ENCODE results near the gene SDHAF1. TPM values are rescaled to one million over a fixed set of nuclear protein-coding genes. Genes with fewer than 3 reads are reported as not detected.
A peak's percentile ranks its signal among the peaks of the same experiment; 100 is the strongest.

SDHAF1 gene
- total RNA-seq, 4 donors from 2014 or later, result 8.6 to 59.9 (median 42.5) TPM

DNA sequence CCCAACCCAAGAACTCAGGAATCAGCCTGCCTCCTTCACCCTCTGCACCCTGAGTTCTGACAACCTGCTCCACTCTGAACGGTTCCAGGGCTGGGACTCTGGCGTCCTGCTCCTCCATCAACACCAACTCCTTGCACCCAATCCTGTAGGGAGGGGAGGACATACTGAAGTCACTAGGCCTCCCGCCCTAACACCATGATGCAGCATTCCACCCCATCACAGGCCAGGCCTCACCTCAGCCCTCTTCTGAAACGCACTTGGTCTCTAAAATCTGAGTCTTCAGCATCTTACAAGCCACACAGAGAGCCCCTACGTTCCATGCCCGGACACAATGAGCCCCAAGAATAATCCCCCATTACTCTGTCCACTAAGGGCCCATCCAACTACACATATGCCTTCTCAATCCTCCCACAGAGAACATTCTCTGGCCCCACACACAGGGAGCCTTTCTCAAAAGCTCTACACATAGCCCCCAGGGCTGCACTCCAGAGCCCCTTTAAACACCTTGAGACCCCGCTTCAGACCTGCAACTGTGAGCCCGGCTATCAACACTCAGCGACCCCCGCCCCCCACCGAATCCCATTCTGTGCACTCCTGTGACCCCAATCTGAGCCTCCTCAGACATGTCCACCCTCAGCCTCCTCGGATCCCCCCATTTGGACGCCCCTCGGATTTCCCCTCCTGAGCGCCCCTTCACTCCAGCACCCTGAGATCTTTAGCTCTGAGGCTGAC is 18.5 kb downstream of the SDHAF1 start:
- TF ChIP-seq, protein P1, sequence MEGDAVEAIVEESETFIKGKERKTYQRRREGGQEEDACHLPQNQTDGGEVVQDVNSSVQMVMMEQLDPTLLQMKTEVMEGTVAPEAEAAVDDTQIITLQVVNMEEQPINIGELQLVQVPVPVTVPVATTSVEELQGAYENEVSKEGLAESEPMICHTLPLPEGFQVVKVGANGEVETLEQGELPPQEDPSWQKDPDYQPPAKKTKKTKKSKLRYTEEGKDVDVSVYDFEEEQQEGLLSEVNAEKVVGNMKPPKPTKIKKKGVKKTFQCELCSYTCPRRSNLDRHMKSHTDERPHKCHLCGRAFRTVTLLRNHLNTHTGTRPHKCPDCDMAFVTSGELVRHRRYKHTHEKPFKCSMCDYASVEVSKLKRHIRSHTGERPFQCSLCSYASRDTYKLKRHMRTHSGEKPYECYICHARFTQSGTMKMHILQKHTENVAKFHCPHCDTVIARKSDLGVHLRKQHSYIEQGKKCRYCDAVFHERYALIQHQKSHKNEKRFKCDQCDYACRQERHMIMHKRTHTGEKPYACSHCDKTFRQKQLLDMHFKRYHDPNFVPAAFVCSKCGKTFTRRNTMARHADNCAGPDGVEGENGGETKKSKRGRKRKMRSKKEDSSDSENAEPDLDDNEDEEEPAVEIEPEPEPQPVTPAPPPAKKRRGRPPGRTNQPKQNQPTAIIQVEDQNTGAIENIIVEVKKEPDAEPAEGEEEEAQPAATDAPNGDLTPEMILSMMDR (IDR thresholded peaks at IDR 0.05; ENCODE audit: low read depth), result no peak

DNA sequence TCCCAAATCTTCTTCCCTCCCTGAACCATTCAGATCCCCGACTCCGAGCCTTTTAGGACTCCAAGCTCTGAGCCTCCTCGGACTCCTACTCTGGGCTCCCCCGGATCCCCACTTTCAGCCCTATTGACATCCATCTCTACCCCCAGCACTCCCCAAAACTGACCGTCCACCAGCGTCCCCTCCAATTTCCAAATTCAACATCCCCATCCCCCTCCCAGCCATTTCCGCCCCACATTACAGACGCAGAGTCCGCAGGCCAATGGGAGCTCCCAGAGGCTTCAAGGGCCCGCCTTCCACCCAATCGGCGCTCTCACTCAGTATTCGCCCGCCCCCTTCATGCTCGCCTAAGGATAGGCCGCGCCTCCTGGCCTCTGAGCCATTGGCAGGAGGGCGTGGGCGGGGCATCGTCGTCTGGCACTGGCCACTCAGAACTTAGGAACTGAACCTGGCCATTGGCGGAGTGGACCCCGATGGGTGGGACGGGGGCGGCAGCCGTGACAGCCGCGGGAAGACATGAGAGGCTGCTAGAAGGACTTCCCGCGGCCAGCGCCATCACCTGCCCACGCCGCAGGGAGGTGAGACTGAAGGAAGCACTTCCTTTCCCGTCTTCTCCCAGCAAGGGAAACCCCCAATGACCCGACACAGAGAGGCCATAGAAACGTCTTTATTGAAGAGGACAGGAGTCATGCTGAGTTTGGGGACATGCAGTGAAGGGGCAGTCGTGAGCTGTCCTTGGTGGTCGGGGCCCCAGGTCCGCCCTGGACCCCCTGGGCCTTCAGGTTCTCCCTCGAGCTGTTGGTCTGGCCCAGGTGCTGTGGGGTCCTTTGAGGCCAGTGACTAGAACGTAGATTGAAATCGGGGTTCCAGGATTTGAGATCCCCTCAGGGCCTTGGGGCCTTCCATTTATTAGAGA is 19.3 kb downstream of the SDHAF1 start, which contains the start of gene ALKBH6:
Gene ALKBH6 (minus strand): TSS at position 202 of the 913 bp plus-strand sequence. CDS start 816 bp downstream, outside the sequence.
- TF ChIP-seq, protein P1 (IDR thresholded peaks at IDR 0.05; ENCODE audit: low read depth), result peak; percentile 13

DNA sequence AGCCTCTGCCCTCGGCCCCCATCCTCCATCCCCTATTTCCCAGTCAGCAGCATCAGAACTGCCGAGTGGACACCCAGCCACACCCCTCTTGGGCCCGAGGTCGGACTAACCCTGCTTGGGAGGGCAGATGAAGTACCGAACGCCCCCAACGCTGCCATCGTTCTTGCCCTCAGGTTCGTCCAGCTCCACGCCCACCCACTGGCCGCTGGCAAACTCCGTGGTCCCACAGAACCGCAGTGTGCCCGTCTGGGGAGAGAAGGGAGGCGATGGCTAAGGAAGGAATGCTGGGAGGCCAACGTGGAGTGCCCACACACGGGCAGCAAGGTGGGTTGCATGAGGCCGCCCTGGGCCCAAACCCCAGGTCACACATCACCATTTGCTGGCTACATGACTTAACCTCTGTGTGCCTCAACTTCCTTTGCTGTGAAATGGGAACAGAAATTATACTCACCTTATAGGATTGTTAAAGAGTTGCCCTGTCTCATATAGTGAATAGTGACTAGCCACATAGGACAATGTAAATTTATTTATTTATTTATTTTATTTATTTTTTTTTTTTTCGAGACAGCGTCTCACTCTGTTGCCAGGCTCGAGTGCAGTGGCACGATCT is 24.2 kb downstream of the SDHAF1 start:
- TF ChIP-seq, protein P1 (IDR thresholded peaks at IDR 0.05; ENCODE audit: low read depth), result no peak

DNA sequence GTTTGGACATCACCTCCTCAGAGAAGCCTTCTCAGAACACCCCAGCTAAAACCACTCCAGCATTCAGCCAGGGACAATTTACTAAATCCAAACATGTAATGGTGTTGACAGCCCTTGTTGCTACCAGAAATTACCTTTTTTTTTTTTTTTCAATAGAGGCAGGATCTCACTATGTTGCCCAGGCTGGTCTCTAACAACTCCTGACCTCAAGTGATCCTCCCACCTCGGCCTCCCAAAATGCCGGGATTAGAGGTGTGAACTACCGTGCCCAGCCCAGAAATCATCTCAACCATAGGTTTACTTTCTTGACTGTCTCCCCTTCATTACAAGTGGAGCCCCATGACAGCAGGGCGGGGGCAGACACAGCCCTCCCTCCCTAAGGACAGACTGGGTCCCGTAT is 28.4 kb downstream of the SDHAF1 start:
- TF ChIP-seq, protein P1 (IDR thresholded peaks at IDR 0.05; ENCODE audit: low read depth), result no peak

DNA sequence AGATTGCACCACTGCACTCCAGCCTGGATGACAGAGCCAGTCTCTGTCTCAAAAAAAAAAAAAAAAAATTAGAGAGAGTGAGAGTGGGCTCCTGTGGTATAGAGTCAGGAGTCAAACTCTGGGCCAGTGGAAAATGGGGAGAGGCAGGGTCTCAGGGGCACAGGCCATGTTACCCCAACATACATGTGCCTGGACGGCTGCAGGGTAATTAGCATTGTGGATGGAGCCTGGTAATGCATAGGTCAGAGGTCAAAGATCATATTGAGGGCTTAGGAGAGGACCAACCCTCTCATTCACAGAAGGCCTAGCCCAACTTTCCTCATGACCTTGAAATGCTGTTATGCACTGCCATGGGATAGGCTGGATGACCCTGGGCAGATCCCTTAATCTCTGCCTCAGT is 30.6 kb downstream of the SDHAF1 start:
- TF ChIP-seq, protein P1 (IDR thresholded peaks at IDR 0.05; ENCODE audit: low read depth), result no peak

DNA sequence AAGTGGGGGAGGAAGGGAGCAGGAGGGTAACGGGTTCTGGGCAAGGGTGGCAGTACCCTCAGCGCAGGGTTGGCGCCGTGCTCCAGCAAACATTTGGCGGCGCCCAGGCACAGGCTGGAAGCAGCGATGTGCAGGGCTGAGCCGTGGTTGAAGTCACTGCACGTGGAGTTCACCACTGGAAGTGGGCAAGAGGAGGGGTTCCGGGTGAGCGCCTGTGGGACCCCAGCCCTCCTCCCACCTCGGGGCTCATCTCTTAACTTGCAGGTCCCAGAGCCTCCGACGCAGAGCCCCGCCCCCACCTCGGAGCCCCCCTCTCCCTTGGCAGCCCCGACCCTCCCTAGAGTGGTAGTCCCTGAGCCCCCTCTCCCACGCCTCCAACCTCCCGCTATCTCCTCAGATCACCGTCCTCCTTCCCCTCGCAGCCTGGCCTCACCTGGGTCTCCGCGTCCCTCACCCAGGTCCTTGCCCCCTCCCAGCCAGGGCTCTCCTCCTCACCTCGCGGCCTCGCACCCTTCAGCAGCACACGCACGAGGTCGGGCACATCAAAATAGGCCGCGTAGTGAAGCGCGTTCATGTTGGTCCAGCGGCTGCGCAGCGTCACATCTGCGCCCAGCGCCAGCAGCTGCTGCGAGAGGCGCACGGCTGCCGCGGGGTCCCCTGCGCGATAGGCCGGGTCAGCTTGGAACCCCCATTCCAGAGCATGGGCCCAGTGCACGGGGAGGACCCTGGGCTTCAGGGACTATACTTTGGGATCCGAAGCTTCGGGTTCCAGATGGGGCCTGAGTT is 31.3 kb downstream of the SDHAF1 start:
- TF ChIP-seq, protein P1 (IDR thresholded peaks at IDR 0.05; ENCODE audit: low read depth), result no peak

All from subcutaneous adipose tissue (tissue), 4 donors.